IPS-18a (cell line): ENCODE data around the gene GRM7.

Source experiments
- H3K27ac ChIP-seq: one replicate; pipeline ENCODE4 v1.5.1; 2013; ENCODE audit warnings: low read length
- H3K27me3 ChIP-seq: one replicate; pipeline ENCODE4 v1.6.1; 2013; ENCODE audit warnings: mild to moderate bottlenecking, low read length; ENCODE audit not compliant: control insufficient read depth, insufficient read depth
- H3K36me3 ChIP-seq: one replicate; pipeline ENCODE4 v1.6.1; 2013; ENCODE audit warnings: low read depth, low read length; ENCODE audit not compliant: control insufficient read depth
- H3K4me1 ChIP-seq: one replicate; pipeline ENCODE4 v1.6.1; 2013; ENCODE audit warnings: low read depth, low read length; ENCODE audit not compliant: control insufficient read depth
- H3K4me3 ChIP-seq: one replicate; pipeline ENCODE4 v1.5.1; 2013; ENCODE audit warnings: low read length
- H3K9ac ChIP-seq: one replicate; pipeline ENCODE4 v1.6.1; 2013; ENCODE audit warnings: mild to moderate bottlenecking, low read length, moderate library complexity
- H3K9me3 ChIP-seq: one replicate; pipeline ENCODE4 v1.6.1; 2013; ENCODE audit warnings: low read depth, low read length; ENCODE audit not compliant: control insufficient read depth

The GRM7 gene

DNA sequence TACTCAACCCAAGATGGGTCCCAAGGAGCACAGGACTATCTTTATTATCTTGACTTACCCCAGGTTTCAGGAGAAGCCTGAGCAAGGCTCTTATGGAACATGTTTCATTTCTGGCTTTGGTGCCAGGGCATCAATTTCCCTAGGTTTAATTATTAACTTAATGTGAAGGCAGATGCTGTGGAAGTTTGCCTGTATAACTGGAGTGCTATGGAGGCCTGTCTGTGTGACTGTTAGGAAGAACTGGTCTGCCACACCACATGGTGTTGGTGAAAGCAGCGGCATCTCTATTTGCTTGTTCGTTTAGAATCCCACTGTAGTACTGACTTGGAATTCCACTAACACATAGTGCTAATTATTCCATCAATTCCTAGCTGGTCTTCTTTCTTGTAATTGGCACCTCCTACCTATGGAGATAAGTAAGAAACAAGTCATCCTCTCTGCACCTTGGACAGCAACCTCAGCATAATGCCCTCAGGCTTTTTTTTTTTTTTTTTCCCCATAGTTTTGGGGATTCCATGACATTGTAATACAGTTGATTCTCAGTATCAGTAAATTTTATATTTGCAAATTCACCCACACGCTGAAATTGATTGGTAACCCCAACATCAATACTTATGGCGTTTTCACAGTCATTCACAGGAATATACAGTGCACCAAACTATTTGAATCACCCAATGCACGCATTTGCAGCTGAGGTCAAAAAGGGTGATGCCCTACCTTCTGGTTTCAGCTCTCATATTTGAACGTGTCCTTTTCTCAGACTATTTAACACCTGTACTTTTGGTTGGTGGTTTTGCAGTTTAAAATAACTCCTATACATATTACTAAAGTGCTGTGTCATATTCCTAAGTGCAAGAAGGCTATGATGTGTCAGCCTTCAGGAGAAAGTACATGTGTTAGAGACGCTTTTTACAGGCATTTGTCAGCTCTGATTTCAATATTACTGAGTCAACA, 867.9 kb downstream of the GRM7 start:
- H3K4me3 ChIP-seq, result no peak overlapping the region
- H3K27ac ChIP-seq, result no peak overlapping the region
- no peaks in the 10 kb centered on the region for H3K36me3 ChIP-seq

DNA sequence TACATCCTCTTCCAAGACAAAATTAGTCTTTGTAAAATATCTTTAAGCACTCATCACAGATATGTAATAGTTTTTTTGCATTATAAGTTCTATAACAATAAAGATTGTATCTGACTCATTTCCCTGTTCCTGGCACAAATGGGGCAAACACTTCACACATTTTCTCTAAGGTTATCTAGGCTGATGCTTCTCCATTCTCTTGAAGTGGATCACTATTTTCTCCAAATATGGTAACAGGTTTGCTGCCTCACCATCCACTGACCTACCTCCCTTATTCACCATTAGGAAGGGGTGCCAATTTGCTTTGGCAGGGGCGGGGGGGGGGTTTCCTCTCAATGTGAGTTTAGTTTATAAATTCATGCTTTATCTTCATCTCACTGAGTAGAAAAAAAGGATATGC, 873.0 kb downstream of the GRM7 start:
- Histone ChIP-seq H3K4me1 (no peaks in the 10 kb centered on the region), H3K27me3 (no peaks in the 10 kb centered on the region), H3K9me3 (no peaks in the 10 kb centered on the region), H3K27ac (no peak overlapping the region), H3K4me3 (no peak overlapping the region), H3K36me3 (no peaks in the 10 kb centered on the region), H3K9ac (no peak overlapping the region)

More for the DNA sequence above, 867.9 kb downstream of the GRM7 start:
- Histone ChIP-seq H3K9ac (no peak overlapping the region), H3K4me1 (peaks cover 3% of the 10 kb centered on the region), H3K9me3 (no peaks in the 10 kb centered on the region), H3K27me3 (no peaks in the 10 kb centered on the region)

DNA sequence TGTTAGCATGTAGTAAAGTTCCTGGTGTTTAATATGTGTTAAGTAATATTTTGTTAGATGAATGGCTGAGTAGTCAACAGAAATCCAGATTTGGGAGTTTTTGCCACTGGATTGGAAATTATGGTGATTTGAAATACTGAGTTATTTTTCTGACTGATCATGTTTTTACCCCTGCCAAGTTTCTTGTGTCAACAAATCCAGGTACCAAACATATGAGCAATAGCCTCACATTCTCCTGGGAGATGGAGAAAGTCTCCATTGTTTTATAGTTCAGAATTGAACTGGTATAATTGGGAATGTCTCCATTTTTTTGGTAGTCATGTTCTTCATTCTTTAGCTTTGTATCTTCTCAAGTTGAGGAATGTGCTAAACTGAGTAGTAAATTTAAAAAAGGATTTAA, 873.5 kb downstream of the GRM7 start:
- Histone ChIP-seq H3K4me3 (no peak overlapping the region), H3K27ac (no peak overlapping the region), H3K4me1 (no peaks in the 10 kb centered on the region), H3K36me3 (no peaks in the 10 kb centered on the region), H3K9me3 (no peaks in the 10 kb centered on the region), H3K27me3 (no peaks in the 10 kb centered on the region), H3K9ac (no peak overlapping the region)

DNA sequence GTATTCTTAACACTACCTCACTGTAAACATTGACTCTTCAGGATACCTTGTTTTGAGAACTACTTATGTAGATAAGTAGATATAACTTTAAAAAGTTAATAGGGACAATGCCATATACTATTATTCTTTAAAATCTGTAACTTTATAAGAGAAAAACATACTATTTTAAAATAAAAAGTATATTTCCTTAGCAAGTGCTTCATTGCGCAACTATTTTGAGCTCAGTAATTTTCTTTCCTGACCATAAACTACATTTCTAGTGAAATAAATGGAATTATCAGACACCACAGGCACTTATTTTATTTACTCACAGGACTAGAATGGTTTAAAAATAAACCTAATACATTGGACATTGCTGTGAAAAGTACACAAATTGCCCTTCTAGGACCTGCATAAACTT, 876.3 kb downstream of the GRM7 start:
- Histone ChIP-seq H3K9me3 (no peaks in the 10 kb centered on the region), H3K9ac (no peak overlapping the region), H3K4me3 (no peak overlapping the region), H3K36me3 (no peaks in the 10 kb centered on the region), H3K27ac (no peak overlapping the region), H3K4me1 (no peaks in the 10 kb centered on the region), H3K27me3 (no peaks in the 10 kb centered on the region)

DNA sequence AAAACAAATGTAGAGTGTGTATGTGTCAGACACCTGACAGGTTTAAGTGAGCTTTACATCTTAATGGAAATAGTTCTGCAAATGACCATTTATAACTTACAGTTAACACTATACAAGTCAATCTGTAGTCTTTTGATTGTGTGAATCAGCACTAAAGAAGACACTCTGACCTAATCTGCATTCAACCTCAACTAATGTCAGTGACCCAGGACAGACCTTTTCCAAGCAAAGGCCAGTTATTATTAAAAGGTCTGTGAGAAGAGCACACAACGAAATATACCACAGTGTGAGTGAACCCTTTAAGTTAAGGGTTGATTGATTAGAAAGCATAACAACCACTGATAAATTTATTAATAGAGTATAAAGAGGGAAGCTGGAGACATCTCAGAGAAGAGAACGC, 878.8 kb downstream of the GRM7 start:
- Histone ChIP-seq H3K27ac (no peak overlapping the region), H3K4me3 (no peak overlapping the region), H3K9ac (no peak overlapping the region), H3K9me3 (no peaks in the 10 kb centered on the region), H3K4me1 (no peaks in the 10 kb centered on the region), H3K27me3 (no peaks in the 10 kb centered on the region), H3K36me3 (no peaks in the 10 kb centered on the region)

DNA sequence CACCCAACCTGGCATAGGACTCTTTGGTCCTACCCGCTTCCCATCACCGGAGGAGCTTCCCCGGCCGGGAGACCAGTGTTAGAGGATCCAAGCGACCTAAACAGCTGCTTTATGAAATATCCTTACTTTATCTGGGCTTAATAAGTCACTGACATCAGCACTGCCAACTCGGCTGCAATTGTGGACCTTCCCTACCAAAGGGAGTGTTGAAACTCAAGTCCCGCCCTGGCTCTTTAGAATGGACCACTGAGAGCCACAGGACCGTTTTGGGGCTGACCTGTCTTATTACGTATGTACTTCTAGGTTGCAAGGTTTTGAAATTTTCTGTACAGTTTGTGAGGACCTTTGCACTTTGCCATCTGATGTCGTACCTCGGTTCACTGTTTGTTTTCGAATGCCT, 879.5 kb downstream of the GRM7 start:
- H3K4me3 ChIP-seq, result no peak overlapping the region
- no peaks in the 10 kb centered on the region for H3K4me1 ChIP-seq
- no peaks in the 10 kb centered on the region for H3K9me3 ChIP-seq
- H3K9ac ChIP-seq, result no peak overlapping the region
- no peaks in the 10 kb centered on the region for H3K36me3 ChIP-seq
- no peaks in the 10 kb centered on the region for H3K27me3 ChIP-seq
- H3K27ac ChIP-seq, result no peak overlapping the region

DNA sequence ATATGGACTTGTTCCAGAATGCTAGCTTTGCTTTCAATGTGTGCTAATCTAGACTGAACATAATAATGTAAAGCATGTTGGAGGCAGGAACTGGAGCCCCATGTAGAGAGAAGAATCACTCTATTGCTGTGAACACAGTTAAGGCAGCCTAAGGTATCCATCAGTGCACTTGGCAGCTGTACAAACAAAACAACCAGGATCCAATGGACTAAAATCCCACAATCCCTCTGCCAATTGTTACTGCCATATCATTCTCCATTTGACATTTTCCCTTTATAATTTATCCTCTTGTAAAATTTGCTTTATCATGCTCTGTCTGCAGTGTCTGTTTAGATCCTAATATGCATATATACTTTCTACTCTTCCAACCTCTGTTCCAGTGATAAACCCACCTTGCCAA, 883.9 kb downstream of the GRM7 start:
- H3K27ac ChIP-seq, result no peak overlapping the region
- no peaks in the 10 kb centered on the region for H3K27me3 ChIP-seq

DNA sequence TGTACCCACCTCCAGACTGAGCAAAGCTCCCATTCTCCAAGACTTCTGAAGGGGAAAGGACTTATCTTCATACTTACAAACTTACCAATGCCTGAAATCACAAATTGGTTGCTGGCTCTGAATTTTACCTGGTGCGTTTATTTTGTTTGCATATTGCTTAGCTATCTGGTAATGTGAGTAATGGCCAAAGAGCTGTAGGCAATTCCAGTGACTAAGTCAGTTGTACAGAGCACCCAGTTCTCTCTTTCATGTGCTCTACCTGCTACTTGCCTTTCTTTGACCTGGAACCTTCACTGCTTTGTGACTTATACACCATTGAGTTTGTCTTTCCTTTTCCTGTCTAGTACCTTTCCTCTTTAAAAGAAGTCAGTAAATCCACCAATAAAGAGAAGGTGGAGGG, 884.8 kb downstream of the GRM7 start:
- H3K36me3 ChIP-seq, result no peaks in the 10 kb centered on the region
- no peaks in the 10 kb centered on the region for H3K4me1 ChIP-seq
- no peak overlapping the region for H3K9ac ChIP-seq
- no peak overlapping the region for H3K4me3 ChIP-seq
- no peaks in the 10 kb centered on the region for H3K9me3 ChIP-seq
- H3K27me3 ChIP-seq, result no peaks in the 10 kb centered on the region
- H3K27ac ChIP-seq, result no peak overlapping the region

More for the DNA sequence above, 883.9 kb downstream of the GRM7 start:
- H3K4me3 ChIP-seq, result no peak overlapping the region
- H3K4me1 ChIP-seq, result no peaks in the 10 kb centered on the region
- no peak overlapping the region for H3K9ac ChIP-seq
- H3K36me3 ChIP-seq, result no peaks in the 10 kb centered on the region
- H3K9me3 ChIP-seq, result no peaks in the 10 kb centered on the region

DNA sequence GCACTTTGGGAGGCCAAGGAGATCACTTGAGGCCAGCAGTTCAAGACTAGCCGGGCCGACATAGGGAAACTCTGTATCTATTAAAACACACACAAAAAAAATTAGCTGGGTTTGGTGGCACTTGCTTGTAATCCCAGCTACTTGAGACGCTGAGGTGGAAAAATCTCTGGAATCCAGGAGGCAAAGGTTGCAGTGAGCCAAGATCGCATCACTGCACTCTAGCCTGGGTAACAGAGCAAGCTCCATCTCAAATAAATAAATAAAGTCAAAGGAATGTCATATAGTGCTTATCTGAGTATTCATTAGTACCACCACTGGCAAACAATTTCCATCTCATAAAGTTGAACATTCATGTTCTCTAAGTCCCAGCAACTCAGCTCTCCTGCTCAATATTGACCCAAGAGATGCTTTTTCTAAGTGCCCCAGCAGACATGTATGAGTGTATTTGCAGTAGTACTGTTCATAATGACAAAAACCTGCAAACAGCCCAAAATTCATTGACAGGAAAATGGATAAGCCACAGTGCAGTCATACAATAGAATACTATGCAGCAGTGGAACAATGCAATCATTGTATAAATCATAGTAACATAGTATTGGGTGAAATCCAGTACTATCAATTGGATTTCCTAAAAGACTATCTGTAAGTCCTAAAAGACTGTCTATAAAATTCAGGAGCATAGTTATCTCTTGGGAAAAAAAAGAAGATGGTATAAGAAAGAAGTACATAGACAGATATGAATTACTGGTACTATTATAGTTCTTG, 889.2 kb downstream of the GRM7 start:
- H3K36me3 ChIP-seq, result no peaks in the 10 kb centered on the region
- no peaks in the 10 kb centered on the region for H3K9me3 ChIP-seq
- H3K27ac ChIP-seq, result no peak overlapping the region

DNA sequence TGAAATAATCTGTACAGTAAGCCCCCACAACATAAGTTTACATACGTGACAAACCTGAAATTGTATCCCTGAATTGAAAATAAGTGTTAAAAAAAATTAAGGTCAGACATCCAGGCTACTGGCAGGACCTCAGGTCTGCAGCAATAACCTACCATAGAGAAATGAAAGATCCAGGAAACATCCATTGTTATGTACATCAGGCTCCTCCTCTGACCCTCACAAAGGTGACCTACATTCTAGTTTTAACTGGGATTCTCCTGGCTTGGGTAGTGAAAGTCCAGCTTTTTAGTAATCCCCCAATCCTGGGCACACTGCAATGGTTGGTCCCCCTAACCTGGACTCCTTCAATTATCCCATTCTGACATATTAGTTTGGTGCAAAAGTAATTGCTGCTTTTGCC, 891.1 kb downstream of the GRM7 start:
- H3K9ac ChIP-seq, result no peak overlapping the region
- H3K4me1 ChIP-seq, result peaks cover 15% of the 10 kb centered on the region
- H3K27ac ChIP-seq, result no peak overlapping the region
- no peaks in the 10 kb centered on the region for H3K9me3 ChIP-seq
- no peaks in the 10 kb centered on the region for H3K27me3 ChIP-seq
- H3K4me3 ChIP-seq, result no peak overlapping the region
- H3K36me3 ChIP-seq, result no peaks in the 10 kb centered on the region

More for the DNA sequence above, 889.2 kb downstream of the GRM7 start:
- Histone ChIP-seq H3K4me3 (no peak overlapping the region), H3K4me1 (peaks cover 15% of the 10 kb centered on the region), H3K27me3 (no peaks in the 10 kb centered on the region), H3K9ac (no peak overlapping the region)

DNA sequence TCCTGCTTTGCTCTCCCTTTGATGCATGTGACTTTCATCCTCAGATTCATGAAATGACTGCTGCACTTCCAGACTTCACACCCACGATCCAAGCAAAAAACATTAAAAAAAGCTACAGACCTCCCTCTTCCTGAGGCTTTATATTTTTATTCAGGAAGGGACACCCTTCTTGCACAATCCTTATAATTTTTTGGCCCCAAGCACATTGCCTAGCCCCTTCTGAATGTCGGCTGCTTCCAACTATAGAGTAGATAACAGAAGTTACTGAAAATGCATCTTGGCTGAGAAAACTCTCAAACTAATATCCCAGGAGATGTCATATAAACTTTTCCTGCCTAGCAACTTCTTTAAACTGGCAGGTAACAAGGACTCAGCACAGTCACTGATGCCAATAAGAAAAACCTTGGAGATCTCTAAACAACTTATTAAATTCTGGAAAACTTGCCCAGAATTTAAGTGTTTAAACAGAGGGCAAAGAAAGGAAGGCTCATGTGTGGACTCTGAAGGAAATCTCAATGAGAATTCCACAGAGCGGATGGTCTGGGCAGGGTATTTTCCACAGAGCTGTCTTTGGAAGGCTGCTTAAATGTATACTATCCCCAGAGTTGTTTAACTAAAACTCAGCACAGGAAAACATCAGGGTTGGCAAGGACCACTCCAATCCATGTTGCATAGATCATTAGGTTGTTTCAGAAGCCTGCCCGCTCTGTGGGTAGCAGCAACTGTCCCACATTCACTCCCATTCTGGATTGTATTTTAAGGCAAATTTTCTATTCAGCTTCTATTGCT, 893.9 kb downstream of the GRM7 start:
- Histone ChIP-seq H3K9me3 (no peaks in the 10 kb centered on the region), H3K9ac (no peak overlapping the region), H3K4me1 (peaks cover 15% of the 10 kb centered on the region), H3K27ac (no peak overlapping the region), H3K27me3 (no peaks in the 10 kb centered on the region), H3K36me3 (no peaks in the 10 kb centered on the region), H3K4me3 (no peak overlapping the region)
